Measurements from ENCODE around the gene STK11IP.

Gene STK11IP

GRCh38 chr2:219619235-219619634 lies 21.6 kb downstream of the STK11IP start:
- no peak for DNase-seq (ENCODE audit: low spot score)

GRCh38 chr2:219620546-219620945 lies 22.9 kb downstream of the STK11IP start:
- DNase-seq (ENCODE audit: low spot score): no peak

GRCh38 chr2:219621935-219622334 lies 24.3 kb downstream of the STK11IP start:
- DNase-seq (ENCODE audit: low spot score): no peak

- DNase-seq (ENCODE audit: low spot score): no peak
Measured at GRCh38 chr2:219622472-219622871, 24.8 kb downstream of the STK11IP start.

GRCh38 chr2:219624565-219624964 lies 26.9 kb downstream of the STK11IP start:
- DNase-seq (ENCODE audit: low spot score): no peak

- DNase-seq (ENCODE audit: low spot score): no peak
Measured at GRCh38 chr2:219625179-219625578, 27.5 kb downstream of the STK11IP start.

GRCh38 chr2:219626540-219626939 lies 28.9 kb downstream of the STK11IP start:
- DNase-seq (ENCODE audit: low spot score): no peak

GRCh38 chr2:219627103-219628100 lies 29.7 kb downstream of the STK11IP start, which contains the start of gene SLC4A3:
SLC4A3 (plus strand) TSS chr2:219627630; CDS start chr2:219627993, 363 bp downstream.
- DNase-seq (ENCODE audit: low spot score): peak; percentile 22

- DNase-seq (ENCODE audit: low spot score): no peak
Measured at GRCh38 chr2:219628235-219628985, 30.8 kb downstream of the STK11IP start.

- no peak for DNase-seq (ENCODE audit: low spot score)
Measured at GRCh38 chr2:219628986-219629901, 31.6 kb downstream of the STK11IP start.

GRCh38 chr2:219629976-219630695 lies 32.5 kb downstream of the STK11IP start:
- no peak for DNase-seq (ENCODE audit: low spot score)

- DNase-seq (ENCODE audit: low spot score): peak; percentile 18
Measured at GRCh38 chr2:219630770-219631405, 33.2 kb downstream of the STK11IP start.

GRCh38 chr2:219631406-219631891 lies 33.8 kb downstream of the STK11IP start:
- no peak for DNase-seq (ENCODE audit: low spot score)

GRCh38 chr2:219631904-219632759 lies 34.5 kb downstream of the STK11IP start:
- no peak for DNase-seq (ENCODE audit: low spot score)

- no peak for DNase-seq (ENCODE audit: low spot score)
Measured at GRCh38 chr2:219632760-219633105, 35.1 kb downstream of the STK11IP start.

- DNase-seq (ENCODE audit: low spot score): no peak
Measured at GRCh38 chr2:219633276-219634065, 35.8 kb downstream of the STK11IP start.

- DNase-seq (ENCODE audit: low spot score): no peak
Measured at GRCh38 chr2:219634171-219634940, 36.7 kb downstream of the STK11IP start.

Measured in cerebellar cortex (tissue), 1 donor.